GM19468 (cell line): ENCODE results near the gene SH3RF3.

Experiments
- ATAC-seq: cut with Tn5 transposase; IDR thresholded peaks from one replicate; pipeline ENCODE4 v1.9.1; 2021; ENCODE audit warnings: mild to moderate bottlenecking, moderate library complexity, moderate number of reproducible peaks; ENCODE audit not compliant: unreplicated experiment; ENCODE audit errors: extremely low read depth

The SH3RF3 gene

DNA sequence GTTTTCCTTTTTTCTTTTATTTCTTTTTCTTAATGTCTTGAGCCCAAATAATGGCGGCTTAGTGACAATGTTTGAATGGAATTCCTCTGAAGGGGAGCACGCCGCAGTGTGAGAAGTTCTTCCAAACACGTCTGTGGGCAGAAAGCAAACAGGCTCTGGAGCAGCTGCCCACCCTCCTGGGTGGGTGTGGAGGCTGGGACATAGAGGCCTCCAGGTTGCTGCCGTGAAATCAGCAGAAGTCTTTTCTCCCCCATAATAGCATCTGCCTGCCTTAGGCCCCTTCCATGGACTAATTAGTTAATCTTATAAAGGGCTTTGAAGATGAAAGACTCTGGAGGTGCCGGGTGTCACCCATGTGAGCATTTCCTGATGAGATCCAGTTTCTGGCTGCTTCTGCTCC, 213.9 kb downstream of the SH3RF3 start:
- ATAC-seq, result no peak

- no peak for ATAC-seq
Observed at GRCh38 chr2:109343460-109343859, 214.5 kb downstream of the SH3RF3 start.

DNA sequence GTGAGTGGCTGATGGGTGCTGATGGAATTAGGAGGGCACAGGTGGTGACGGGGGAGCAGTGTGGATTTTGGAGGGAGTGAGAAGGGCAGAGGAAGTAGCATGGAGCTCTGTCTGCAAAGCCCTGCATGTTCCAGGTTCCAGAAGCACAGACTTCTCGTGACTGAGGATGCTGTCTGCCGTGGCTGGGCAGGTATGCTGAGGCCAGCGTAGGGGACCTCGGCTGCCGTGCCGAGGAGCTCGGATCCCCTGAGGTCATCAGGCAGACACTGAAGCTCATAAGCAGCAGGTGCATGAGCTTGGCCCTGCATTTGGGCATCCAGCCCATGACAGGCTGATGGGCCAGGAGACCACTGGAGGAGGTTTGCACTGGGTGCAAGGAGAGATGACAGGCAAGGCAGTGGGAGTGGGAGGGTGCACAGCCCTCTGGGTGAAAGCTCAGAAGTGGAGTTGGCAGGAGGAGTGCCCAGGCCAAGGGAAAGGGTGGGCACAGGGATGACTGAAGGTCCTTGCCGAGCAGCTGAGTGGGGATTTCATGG, 215.3 kb downstream of the SH3RF3 start:
- no peak for ATAC-seq

DNA sequence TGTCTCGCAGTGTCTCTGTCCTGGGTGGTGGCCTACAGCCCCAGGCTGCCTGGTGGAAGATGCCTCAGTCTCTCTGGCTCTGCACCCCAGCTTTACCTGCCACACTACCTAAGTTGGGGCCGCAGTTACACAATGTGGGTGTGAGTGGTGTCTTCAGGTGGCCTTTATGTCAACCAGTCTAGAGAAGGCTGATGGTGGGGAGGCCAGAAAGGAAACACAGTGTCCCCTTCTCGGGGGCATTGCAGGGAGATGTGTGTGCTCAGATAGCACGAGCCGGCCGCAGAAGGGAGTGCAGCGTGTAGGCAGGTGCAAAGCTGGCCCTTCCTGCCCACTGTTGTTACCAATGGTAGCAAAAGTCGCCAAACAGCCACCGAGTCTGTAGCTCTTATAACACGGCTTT, 216.1 kb downstream of the SH3RF3 start:
- no peak for ATAC-seq

- ATAC-seq, result no peak
Observed at GRCh38 chr2:109345653-109346480, 216.9 kb downstream of the SH3RF3 start.

GRCh38 chr2:109346601-109347228, 217.7 kb downstream of the SH3RF3 start:
- ATAC-seq, result no peak

GRCh38 chr2:109347626-109348025, 218.6 kb downstream of the SH3RF3 start:
- no peak for ATAC-seq

- ATAC-seq, result no peak
Observed at GRCh38 chr2:109348190-109348589, 219.2 kb downstream of the SH3RF3 start.

DNA sequence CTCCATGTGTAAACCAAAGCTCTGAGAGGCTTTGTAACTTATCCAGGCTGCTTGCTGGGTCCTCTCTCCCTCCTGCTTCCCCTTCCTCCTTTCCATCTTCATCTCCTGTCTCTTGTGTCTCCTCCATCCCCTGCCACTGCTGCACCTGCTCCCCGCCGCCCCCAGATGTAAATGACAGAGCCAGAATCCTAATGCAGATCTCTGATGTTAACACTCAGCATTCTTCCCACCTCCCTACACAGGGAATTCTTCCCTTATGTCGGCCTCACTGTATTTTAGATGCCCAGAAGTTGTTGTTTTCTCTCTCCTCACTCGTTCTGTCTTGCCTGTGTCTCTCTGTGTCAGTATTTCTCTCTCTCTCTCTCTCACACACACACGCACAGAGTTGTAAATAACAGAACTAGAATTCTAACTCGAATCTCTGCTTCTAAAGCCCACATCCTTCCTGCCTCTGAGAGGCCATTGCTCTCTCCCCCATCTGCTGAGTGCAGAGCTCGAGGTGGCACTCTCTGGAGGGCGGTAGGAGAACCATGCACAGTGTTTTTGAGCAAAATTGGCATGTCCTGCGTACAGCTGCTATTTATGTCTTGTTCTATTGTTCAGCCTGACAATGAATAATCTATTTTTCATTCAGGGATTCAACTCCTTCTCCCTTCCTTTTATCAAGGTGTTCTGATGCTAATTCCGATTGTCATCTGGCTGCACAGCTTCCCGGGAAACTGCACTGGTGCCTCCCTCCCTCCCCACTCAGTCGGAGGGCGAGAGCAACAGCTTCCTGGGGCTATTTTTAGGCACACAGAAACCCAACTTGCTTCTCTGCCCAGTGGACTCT, 219.9 kb downstream of the SH3RF3 start:
- ATAC-seq, result peak; percentile 64

DNA sequence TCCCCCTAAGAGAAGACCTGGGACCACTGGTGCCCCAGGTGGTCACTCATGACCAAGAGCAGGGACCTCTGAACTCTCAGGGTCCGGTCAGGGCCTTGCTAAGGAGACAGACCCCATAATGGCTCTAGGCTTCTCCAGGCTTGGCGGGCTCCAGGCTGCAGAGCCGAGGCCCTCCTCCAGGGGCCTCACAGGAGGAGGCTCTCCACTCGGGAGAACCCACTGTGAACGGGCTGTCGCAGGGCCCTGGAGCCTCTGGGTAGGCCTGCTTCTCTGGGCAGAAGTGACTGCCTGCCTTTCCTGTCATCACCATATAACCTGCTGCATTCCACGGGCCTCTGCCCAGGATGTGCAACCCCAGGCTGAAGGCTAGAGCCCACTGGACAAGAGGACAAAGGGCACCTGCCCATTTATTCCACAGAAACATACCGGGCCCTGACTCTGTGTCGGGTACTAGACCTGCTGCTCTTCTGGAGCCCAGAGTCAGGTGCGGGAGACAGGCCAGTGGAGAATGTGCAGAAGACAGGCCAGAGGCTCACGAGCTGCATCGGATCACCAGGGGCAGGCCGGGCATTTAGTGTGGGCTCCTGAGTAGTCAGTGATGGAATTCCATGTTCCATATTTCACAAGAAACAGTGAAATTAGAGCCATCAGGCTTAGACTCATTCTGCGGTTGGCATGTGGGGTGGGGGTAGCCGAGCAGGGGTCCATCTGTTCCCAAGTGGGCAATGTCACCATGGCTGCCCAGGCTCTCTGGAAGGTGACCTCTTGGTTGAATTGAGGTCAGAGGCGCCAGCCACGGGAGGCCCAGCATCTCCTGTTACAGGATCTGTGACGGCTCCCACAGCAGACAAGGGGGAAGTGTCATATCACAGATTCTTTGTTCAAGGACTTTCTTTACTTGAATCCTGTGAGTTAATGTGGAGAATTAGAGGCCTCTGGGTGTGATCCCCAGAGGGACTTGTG, 220.8 kb downstream of the SH3RF3 start:
- no peak for ATAC-seq

DNA sequence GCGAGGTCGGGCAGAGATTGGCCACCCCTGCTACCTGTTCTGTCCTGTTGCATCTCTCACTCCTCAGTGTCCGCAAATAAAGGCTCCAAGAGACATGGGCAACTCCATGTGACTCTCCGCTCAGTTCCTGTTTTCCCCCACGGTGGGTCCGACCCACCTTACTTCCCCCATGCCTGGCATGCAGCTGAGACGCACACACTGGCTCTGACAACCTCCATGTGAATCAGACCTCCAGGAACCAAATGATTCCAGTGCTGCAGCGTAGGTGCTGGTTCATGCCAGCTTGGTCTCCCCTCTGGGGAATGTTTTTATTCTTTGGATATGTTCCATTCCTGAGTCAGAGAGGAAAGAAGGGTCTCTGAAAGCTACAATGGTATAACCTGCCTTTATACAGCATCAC, 221.5 kb downstream of the SH3RF3 start:
- no peak for ATAC-seq

DNA sequence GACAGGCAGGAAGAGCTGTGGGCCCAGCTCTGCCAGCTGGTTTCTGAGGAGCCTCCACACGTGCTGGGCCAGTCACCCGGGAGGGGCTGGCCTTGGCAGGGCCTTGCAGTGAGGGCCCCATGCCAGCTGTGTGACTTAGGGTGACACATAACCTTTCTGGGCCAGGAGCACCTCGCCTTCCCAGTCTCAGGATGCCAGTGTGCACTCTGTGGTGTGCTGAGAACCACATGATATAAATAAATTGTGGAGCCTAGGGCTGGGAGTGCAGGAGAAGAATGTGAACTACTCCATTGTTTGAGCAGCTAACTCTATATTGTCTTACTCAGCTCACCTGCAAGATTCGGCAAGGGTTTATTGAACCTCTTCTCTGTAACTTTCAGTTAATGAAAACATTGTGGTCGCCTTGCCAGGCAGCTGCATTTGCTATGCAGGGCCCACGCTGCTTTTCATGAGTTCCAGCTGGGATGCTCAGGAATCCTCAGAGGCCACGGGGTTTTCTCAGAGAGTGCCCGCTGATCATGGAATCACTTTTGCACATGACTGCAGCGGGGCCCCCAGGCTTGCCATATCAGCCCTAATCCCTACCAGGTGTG, 222.3 kb downstream of the SH3RF3 start:
- ATAC-seq, result no peak

DNA sequence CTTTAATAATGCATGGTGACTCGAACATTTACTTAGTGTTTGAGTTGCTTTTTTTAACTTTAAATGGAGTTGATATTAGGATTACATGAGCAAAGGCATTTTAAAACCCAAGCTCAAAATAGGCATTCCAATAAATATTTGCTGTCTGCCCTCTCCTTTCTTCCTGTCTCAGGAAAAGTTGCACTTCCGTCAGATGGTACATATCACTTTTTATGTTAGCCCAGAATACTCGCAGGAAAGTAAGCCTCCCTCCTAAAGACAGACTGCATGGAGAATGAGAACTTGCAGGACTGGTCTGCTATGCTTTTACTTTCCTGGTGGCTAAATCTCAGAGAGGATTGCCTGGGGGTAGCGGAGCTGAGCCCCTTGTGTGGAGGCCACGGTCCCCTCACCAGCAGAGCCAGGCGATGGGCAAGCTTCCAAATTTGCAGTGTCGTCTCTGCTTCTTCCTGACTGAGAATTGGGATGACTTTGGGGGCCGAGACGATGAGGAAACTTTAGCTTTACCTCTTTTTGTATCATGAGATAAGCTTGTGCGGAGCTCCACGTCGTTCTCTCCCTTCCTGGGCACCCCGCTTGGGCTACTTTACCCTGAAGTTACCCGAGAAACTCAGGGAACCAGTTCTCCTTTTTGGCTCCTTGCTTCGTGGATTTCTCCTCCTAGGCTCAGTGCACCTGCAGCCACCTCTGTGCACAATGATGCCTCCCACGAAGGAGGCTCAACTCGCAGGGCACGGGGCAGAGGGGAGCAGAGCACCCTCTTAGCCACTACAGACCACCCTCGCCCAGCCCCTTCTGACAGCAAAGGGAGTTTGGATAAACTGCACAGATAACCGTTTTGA, 223.3 kb downstream of the SH3RF3 start:
- ATAC-seq, result no peak

- no peak for ATAC-seq
Observed at GRCh38 chr2:109352898-109353689, 224.1 kb downstream of the SH3RF3 start.

DNA sequence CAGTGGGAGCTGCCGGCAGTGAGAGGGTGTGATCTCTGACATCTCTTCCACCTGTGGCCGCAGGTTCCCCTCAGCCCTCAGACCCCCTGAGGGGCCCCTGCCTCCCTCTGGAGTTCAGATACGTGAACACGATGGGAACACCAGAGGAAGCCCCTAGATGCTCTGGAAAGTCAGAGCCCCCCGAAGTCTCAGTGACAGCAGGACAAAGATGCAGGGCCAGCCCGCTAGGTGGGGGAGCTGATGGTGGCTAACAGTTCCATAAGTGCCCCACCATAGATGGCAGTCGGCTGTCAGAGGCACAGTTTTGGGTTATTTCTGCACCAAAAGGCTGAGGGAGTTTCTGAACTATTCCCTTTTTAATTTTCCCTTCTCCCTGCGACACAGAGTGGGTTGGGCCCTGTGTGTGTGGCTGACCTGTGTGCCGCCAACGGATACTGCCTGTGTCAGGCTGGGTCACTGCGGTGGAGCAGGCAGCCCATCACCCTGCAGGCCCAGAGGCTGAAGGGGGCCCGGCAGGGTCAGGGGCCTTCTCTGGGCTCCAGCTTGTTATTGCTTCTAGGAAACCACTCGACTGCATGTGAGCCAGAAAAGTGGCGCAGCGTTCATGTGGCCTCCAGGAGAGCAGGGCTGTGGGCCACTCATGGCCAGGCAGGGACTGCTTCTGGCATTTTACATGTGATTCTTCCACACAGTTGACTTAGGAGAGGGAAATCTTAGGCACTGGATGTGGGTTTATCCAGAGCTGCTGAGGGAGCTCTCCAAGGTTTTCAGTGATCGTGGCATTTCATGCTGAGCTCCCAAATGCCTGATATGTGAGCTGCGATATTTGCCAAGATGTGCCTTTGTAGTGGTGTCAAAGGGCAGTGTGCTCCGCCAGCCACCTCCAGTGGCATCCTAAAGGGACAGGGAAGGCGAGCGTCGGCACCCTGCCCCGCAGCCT, 225.1 kb downstream of the SH3RF3 start:
- no peak for ATAC-seq

- ATAC-seq, result no peak
Observed at GRCh38 chr2:109355192-109355843, 226.3 kb downstream of the SH3RF3 start.
